ENCODE measurements around the gene ENDOD1.

GRCh38 chr11:95154514-95154913, 64.9 kb downstream of the ENDOD1 start:
- TF ChIP-seq CTCF (IDR thresholded peaks at IDR 0.05) (peak; percentile 16 to 76 (median 56)), POLR2A (IDR thresholded peaks at IDR 0.05) (no peak)

Measured in esophagus squamous epithelium (tissue), 4 donors.